H1 (cell line): ENCODE measurements around the gene SNX30.

Source experiments
- ATF3 ChIP-seq: IDR thresholded peaks from 2 replicates; pipeline ENCODE4 v1.6.1; 2011; ENCODE audit warnings: low read depth, mild to moderate bottlenecking, low read length; ENCODE audit not compliant: insufficient read depth
- CTCF ChIP-seq, 3 experiments: IDR thresholded peaks; 1 replicate in 2 of 3; 2 replicates in 1 of 3; pipeline versions ENCODE4 v1.5.1 to v1.6.1; 2011; ENCODE audit warnings: low read length in 3 of 3, mild to moderate bottlenecking in 3 of 3, inconsistent platforms in 2 of 3, low read depth in 1 of 3, moderate library complexity in 1 of 3; ENCODE audit not compliant: insufficient read depth in 1 of 3; ENCODE audit errors: control extremely low read depth in 1 of 3
- EGR1 ChIP-seq: IDR thresholded peaks from 2 replicates; pipeline ENCODE4 v1.6.1; 2011; ENCODE audit warnings: low read depth, low read length, borderline replicate concordance
- EP300 ChIP-seq, 2 experiments: IDR thresholded peaks; 1 replicate in 1 of 2; 2 replicates in 1 of 2; pipeline ENCODE4 v1.6.1; 2011 to 2012; ENCODE audit warnings: low read depth in 2 of 2, low read length in 2 of 2, mild to moderate bottlenecking in 2 of 2, borderline replicate concordance in 1 of 2, inconsistent platforms in 1 of 2, moderate library complexity in 1 of 2
- EZH2 ChIP-seq: fragments of 200-600 bp; sonication (generic); IDR thresholded peaks from 2 replicates; pipeline ENCODE4 v1.7.1; 2012; ENCODE audit warnings: low read depth, mild to moderate bottlenecking, moderate library complexity, low read length, inconsistent platforms; ENCODE audit not compliant: severe bottlenecking
- GABPA ChIP-seq: IDR thresholded peaks from 2 replicates; pipeline ENCODE4 v1.6.1; 2011; ENCODE audit warnings: mild to moderate bottlenecking, low read length, moderate library complexity, borderline replicate concordance; ENCODE audit not compliant: insufficient read depth
- JUN ChIP-seq: IDR thresholded peaks from 2 replicates; pipeline ENCODE4 v1.6.1; 2011; ENCODE audit warnings: low read depth, mild to moderate bottlenecking, improper control_type of control experiment, low read length
- KDM1A ChIP-seq: fragments of 200-600, 300-600 bp; sonication (generic); IDR thresholded peaks from 2 replicates; pipeline ENCODE4 v1.7.1; 2016; ENCODE audit warnings: mild to moderate bottlenecking, low read length, borderline replicate concordance
- POLR2A ChIP-seq, 2 experiments: IDR thresholded peaks; 1 replicate in 1 of 2; 2 replicates in 1 of 2; pipeline ENCODE4 v1.6.1; 2011; ENCODE audit warnings: low read depth in 2 of 2, low read length in 2 of 2, mild to moderate bottlenecking in 2 of 2; ENCODE audit errors: control extremely low read depth in 1 of 2
- POLR2AphosphoS5 ChIP-seq: IDR thresholded peaks from 2 replicates; pipeline ENCODE4 v1.6.1; 2011; ENCODE audit warnings: low read depth, low read length
- RAD21 ChIP-seq, 2 experiments: IDR thresholded peaks in 1 of 2; conservative IDR thresholded peaks in 1 of 2; 2 replicates each; pipeline ENCODE4 v1.6.1; 2011; ENCODE audit warnings: low read depth in 2 of 2, low read length in 2 of 2, improper control_type of control experiment in 1 of 2, inconsistent platforms in 1 of 2, mild to moderate bottlenecking in 1 of 2, moderate library complexity in 1 of 2
- RBBP5 ChIP-seq: IDR thresholded peaks from 2 replicates; pipeline ENCODE4 v1.7.1; 2012; ENCODE audit warnings: low read depth, mild to moderate bottlenecking, inconsistent platforms, low read length, moderate library complexity, borderline replicate concordance
- RFX5 ChIP-seq: IDR thresholded peaks from 2 replicates; pipeline ENCODE4 v1.6.1; 2011; ENCODE audit warnings: low read depth, low read length, improper control_type of control experiment, borderline replicate concordance
- ZNF274 ChIP-seq: IDR thresholded peaks from 2 replicates; pipeline ENCODE4 v1.7.0; 2012; ENCODE audit warnings: low read length, borderline replicate concordance; ENCODE audit errors: extremely low read depth

- no peak for TF ChIP-seq JUN
- TF ChIP-seq ZNF274 = no peak
- TF ChIP-seq RAD21 (IDR thresholded peaks at IDR 0.05 in 1 of 2, conservative IDR thresholded peaks at IDR 0.05 in 1 of 2; ENCODE audit: low read depth in 2 of 2, low read length in 2 of 2) = no peak
- TF ChIP-seq CTCF (IDR thresholded peaks at IDR 0.05; ENCODE audit: control extremely low read depth in 1 of 3, insufficient read depth in 1 of 3, low read depth in 1 of 3, low read length in 3 of 3) = no peak
- TF ChIP-seq EGR1 = no peak
- no peak for TF ChIP-seq POLR2A (IDR thresholded peaks at IDR 0.05; ENCODE audit: control extremely low read depth in 1 of 2, low read depth in 2 of 2, low read length in 2 of 2)
- no peak for TF ChIP-seq RFX5
- TF ChIP-seq EZH2 = no peak
- TF ChIP-seq GABPA = no peak
- no peak for TF ChIP-seq EP300 (IDR thresholded peaks at IDR 0.05; ENCODE audit: borderline replicate concordance in 1 of 2, low read depth in 2 of 2, low read length in 2 of 2)
- TF ChIP-seq ATF3 = no peak
- TF ChIP-seq RBBP5 = no peak
- TF ChIP-seq KDM1A = no peak
- TF ChIP-seq POLR2AphosphoS5 = no peak
These were observed 166.8 kb downstream of the SNX30 start for GRCh38 chr9:112917047-112917986.
